ENCODE data around the gene KRT84. TPM values are rescaled to one million over a fixed set of nuclear protein-coding genes. Genes with fewer than 3 reads are reported as not detected.

KRT84 gene
- total RNA-seq, 1 donor from 2014 or later, result not detected

DNA sequence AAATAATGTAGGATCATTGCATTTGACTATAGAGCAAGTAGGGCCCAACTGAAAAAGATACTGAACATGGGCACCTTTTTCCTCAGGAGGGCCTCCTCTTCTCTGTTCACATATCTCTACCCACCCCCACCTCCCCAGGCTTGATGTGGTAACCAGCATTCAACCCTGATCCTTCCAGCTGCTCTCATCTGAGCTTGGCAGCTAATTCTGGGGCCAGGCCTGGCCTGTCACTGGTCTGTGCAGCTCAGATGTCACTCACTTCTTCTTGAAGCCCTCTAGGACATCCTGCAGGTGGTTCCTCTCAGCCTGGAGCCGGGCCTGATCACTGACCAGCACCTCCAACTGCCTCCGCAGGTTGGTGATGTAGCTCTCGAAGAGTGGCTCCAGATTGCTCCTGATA, 2.1 kb downstream of the KRT84 start:
- no peak for DNase-seq (ENCODE audit: low read depth)

DNA sequence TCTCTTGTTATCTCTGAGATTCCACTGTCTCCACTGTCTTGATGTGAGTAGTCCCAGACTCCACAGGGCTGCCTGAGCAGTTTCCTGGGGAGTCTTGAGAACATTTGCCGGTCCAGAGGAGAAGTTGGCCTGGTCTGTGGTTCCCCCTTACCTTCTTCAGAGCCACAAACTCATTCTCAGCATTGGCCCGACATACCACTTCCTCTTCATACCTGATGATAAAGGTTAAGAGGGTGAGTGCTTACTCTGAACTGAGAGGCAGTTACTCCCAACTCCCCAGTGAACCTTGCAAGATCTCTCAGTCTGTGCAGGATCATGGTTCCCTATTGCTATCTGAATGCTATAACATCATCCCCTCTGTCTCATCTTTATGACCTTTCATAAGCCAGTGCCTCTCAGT, 2.6 kb downstream of the KRT84 start:
- no peak for DNase-seq (ENCODE audit: low read depth)

DNA sequence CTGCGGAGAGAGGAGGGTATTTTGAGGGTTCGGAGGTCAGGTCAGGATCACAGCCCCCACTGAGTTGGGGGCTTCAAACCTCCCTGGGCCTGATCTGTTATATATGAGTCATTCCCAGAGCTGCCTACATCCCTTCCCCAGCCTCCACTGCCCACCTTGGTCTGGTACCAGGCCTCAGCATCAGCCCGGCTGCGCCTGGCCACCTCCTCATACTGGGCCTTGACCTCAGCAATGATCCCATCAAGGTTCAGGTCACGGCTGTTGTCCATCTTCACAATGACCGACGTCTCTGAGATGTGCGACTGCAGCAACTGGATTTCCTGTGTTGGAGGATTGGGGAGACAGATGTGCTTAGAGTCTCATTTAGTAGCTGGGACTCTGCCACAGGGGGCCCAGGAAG, 4.2 kb downstream of the KRT84 start:
- DNase-seq (ENCODE audit: low read depth), result no peak

DNA sequence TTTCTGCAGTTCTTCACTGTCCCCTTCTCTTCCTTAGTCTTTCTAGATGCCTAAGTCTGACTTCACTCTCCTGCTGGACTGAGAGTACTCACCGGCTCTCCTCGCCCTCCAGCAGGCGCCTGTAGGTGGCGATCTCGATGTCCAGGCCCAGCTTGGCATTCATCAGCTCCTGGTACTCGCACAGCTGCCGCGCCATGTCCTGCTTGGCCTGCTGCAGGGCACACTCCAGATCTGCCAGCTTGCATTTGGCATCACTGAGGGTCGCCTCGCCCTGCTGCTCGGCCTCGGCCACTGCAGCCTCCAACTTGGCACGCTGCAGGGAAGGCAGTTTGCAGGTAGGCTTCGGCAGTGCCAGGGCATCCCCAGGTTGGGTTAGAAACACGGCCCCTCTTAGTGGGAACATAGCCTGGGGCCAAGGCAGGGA, 5.2 kb downstream of the KRT84 start:
- DNase-seq (ENCODE audit: low read depth), result peak; percentile 13

DNA sequence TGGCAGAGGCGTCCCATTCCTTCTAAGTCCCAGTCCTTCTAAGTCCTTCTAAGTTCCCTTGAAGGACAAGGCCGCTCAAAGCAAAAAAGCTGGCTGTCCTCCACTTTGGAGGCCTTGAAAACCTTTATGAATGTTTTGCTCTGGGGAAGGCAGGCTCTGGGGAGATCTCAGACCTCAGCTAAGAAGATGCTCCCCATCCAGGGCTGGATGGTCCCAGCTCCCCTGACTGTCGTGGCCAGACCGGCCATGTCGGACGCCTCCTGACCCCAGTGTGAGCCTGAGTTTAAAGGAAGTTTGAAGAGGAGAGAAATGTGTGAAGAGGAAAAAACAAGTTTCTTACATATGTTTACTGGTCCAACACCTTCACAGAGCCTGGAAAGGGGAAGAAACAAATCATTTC, 5.9 kb downstream of the KRT84 start:
- DNase-seq (ENCODE audit: low read depth), result no peak

DNA sequence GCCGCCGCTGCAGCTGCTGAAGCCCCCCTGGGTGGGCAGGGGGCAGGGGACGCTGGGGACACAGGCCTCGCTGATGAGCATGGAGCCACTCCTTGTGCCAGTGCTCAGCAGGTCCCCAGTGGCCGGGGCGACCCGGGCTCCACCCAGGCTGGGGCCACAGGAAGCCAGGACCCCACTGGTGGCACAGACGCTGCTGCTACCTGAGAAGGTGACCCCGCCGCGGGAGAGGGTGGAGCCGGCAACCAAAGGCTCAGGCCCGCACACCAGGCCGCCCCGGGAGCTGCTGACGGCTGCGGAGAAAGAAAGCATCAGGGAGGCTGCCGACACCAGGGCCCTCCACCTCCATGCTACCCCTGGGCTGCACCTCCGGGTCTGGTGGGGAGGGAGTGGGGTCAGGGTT, 7.4 kb downstream of the KRT84 start:
- no peak for DNase-seq (ENCODE audit: low read depth)

DNA sequence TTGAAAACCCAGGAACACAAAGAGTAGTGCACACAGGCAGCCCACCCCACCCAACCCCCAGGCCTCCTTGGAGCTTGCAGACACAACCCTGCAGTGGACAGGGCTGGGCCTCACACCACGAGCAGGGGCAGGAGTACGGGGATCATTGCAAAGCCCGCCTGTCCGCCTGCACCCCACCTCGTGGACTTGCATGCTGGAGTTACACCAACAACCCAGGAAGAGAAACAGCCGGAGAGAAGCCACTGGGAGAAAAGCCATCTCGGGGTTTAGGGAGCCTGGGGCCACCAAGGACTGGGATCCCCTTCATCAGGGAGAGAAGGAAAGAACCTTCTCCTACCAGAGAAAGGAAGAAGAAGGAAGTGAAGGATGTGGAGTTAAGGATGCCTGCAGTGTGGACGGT, 8.2 kb downstream of the KRT84 start:
- no peak for DNase-seq (ENCODE audit: low read depth)

DNA sequence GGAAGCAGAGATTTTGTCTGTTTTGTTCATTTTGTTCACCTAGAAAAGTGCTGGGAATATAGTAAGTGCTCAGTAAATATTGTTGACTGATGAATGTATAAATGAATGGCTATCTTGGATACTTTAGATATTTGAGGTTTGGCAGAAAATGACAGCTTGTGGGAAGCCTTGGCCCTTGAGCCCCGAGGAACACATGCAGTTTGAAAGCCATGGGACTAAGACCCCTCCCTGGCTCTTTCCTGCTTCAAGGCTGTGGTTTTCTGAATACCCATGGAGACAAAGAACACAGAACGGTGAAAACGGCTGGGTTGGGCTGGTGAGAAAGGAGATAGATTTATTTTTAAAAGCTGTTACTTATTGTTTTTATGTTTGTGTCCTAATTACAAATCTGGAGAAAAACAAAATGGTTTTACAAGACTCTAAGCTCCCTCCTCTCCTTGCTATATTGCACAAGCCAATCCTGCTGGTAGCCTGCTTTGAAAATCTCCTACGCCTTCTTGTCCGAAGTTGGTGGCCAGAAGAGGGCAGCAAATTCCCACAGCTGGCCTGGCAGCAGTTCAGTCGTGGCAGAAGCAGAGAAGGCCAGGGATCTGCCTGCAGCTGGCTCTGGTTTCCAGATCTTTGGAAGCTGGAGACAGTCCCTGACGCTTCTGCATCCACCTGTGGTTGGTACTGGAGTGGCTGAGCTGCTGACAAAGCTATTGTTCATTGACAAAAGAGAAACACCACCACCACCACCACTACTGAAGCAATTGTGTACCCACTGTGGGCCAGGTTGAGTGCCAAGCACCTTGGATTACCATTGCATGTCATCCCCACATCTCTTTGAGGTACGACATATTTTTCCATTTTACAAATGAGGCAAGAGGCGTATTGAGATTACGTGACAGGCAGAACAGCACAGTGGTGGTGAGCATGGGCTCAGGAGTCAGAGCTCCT, 13.0 kb downstream of the KRT84 start:
- DNase-seq (ENCODE audit: low read depth), result peak; percentile 86

DNA sequence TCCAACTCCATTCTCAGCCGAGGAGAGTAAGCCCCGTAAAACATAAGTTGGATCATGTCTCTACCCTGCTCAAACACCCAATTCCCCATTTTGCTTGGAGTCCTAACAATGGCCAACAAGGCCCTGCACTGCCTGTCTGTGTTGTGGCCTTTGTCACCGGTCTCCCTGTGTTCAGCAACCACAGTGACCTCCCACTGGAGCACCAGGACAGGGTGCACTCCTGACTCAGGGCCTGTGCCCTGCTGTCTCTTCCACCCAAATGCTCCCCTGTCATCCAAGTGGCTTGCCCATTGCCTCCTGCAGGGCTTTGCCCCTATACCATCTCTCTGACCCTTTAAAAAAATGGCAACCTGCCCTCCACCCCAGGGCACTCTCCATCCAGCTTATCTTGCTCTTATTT, 13.7 kb downstream of the KRT84 start:
- no peak for DNase-seq (ENCODE audit: low read depth)

DNA sequence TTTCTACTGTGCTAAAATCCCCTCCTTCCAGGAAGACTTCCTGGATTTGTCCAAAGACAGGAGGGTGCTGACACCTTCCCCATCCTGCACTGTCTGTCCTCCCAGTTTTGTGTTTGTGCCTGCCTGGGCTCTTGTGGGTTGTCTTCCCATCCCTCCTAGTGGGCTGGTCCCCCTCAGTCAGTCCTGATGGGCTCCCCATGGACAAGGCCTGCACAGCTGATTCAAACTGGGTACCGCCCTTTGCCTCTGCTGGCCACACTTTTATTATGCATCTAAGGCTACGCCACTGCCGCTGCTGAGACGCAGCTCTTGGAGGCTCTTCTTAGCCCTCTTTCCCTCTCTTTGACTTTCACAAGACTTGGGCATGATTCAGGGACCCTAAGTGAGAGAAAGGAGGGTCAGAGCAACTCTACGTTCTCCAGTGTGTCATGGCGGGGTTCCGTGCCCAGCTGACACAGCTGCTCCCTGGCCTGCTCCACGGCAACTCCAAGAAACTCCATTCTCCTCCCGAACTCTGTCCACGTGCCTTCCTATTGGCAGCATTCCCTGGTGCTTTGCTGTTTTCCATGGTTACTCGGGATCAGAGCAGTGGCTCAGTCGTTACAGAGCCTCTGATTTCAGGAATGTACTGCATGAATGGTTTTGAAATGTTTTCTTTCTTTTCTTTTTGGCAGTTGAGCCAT, 14.4 kb downstream of the KRT84 start:
- peak; percentile 82 for DNase-seq (ENCODE audit: low read depth)

DNA sequence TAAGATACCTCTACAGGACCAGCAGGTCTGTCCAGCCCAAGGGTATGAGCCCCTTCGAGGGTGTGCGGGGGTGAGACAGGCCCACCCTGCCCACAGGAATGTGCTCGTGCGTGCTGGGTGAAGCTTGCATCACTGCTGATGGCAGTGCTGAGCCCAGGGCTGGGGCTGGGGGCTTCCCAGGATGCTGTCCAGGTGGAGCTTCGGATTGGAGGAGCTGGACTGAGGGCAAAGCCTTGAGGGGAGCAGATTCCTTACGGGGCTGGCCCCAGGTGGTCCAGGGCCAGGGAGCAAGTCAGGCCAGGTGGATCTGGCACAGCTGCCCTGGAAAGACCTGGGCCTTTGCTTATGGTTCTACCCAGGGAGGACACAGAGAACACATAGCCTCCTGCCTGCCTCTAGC, 15.6 kb downstream of the KRT84 start:
- DNase-seq (ENCODE audit: low read depth), result no peak

DNA sequence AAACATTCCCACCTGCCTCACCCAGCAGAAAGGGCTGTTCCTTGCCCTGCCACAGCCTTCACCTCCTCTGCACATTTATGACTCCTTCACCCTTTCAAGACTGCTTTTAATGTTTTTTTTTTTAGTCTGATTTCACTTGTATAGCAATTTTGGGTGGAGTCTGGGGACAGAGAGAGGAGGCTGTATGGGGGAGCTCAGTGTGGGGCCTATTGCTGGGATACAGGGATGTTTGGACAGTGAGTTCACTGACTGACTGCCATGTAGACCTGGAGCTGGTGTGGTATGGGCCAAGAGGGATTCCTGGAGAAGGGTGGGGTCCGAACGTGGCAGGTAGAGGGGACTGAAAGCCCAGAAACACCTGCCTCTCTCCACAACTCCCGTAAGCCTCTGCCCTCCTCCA, 16.2 kb downstream of the KRT84 start:
- no peak for DNase-seq (ENCODE audit: low read depth)

DNA sequence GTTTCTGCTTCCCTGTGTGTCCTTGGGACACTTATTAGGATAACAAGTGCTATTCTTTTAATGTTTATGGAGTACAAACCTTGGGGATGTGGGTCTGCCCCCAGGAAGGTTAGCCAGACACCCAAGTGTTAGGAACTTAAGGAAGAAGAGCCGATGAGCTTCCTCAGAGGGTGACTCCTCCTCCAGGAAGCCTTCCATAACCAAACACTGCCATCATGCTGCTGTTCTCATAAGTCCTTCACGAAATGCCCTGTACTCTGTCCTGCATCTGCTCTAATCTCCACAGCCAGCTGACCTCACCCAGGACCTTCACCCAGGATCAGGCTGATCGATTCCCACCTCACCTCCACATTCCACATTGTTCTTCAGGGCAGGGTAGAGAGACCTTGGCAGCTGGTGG, 16.9 kb downstream of the KRT84 start:
- DNase-seq (ENCODE audit: low read depth), result no peak

DNA sequence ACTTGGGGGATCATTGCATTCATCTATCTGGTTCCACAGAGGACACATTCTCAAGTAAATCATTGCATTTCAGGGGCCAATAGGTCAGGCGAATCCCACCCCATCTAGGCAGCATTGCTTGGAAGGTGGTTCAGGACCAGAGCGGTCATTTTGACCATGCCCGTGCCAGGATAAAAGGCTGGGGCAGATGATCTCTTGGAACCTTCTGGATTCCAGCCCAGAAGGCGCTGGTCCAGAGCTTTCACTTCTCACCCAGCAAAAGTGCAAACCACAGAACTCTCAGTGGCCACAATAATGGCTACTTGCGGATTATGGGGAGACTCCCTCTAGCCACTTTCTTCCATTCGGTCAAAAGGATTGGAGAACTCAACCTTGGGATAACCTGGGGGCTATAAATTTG, 17.6 kb downstream of the KRT84 start:
- DNase-seq (ENCODE audit: low read depth), result peak; percentile 58

DNA sequence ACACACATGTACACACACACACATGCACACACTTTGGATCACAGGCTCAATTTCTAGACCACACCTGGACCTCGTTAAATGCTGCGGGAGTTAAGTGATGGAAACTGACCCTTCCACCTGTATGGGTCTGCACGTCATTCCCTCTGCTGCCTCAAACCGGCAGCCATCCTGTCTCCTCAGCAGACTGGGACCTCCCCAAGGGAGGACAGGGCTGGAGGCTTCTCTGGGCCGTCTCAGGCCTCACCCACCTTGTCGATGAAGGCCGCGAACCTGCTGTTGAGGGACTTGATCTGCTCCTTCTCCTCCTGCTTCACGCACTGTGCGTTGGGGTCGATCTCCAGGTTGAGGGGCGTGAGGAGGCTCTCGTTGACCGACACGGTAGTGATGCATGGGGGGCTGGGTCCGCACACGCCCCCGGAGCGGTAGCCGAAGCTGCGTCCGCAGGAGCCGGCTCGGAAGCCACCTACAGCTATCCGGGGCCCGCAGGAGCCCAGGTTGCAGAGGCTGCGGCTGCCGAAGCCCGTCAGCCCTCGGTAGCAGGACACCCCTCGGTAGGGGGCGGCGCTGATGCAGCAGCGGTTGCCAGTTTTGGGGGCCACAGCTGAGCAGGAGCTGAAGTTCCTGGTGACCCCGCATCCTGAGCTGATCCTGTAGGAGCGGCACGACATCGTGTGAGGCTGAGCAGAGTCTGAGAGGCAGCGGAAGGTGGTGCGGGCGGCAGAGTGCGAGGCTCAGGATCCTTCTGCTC, 18.5 kb downstream of the KRT84 start, which contains the start of gene KRT85:
Gene KRT85, minus strand, starts transcription at position 744 of the 748 bp plus-strand sequence. Its CDS starts 76 bp downstream, at position 668.
- DNase-seq (ENCODE audit: low read depth), result no peak

DNA sequence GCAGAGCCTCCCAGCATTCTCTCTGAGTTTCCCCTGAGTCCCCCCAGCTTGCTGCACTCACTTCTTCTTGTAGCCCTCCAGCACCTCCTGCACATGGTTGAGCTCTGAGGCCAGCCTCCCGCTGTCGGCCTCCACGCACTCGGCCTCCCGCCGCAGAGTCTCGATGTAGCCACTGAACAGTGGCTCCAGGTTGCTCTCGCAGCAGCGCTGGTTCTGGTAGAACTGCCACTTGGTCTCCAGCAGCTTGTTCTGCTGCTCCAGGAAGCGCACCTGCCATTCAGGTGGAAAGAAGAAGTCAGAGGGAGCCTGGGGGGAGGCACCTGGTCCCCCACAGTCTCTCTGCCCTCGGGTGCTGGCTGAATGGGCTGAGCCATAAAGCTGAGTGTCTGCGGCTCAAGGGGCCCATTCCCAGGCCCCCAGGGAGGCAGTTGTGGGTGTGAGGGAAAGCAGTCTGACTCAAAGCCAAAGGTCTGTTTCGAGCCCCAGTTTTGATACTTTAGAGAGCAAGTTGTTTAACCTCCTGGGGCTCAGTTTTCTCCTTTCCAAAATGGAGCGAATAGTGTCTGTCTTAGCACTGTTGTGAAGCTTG, 20.5 kb downstream of the KRT84 start:
- DNase-seq (ENCODE audit: low read depth), result no peak

DNA sequence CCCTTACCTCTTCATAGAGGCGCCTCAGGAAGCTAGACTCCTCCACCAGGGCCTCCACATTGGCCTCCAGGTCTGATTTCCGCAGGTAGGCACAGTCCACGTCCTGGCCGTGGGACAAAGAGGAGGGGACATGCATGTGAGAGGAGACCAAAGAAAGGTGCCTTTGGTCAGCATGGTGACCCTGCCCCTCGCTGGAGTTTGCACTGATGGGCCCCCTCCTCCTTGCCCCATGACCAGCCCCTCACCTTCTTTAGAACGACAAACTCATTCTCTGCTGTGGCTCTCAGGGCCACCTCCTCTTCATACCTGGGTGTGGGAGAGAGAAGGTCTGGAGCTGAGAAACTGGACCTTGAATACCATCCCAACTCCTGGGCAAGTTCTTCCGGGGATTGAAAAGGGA, 21.4 kb downstream of the KRT84 start:
- no peak for DNase-seq (ENCODE audit: low read depth)

DNA sequence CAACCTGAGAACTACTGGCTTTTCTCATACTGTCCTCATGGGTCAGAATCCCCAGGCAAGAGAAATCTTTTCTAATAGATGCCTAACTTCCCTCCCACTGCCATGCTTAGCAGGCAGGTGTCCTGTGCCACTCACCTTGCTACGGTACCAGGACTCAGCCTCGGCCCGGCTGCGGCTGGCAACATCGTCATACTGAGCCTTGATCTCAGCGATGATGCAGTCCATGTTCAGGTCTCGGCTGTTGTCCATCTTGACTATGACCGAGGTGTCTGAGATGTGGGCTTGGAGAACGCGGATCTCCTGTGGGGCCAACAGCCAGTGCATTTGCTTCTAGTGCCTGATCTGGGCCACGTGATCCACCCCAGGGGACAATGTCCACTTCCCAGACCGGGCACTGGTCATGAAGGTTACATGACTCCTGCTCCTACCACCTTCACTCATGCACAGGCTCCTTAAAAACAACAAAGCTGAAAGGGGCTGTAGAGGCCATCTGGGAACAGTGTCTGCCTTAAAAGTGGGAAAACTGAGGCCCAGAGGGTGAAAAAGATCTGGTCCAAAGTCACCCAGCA, 22.3 kb downstream of the KRT84 start:
- no peak for DNase-seq (ENCODE audit: low read depth)

DNA sequence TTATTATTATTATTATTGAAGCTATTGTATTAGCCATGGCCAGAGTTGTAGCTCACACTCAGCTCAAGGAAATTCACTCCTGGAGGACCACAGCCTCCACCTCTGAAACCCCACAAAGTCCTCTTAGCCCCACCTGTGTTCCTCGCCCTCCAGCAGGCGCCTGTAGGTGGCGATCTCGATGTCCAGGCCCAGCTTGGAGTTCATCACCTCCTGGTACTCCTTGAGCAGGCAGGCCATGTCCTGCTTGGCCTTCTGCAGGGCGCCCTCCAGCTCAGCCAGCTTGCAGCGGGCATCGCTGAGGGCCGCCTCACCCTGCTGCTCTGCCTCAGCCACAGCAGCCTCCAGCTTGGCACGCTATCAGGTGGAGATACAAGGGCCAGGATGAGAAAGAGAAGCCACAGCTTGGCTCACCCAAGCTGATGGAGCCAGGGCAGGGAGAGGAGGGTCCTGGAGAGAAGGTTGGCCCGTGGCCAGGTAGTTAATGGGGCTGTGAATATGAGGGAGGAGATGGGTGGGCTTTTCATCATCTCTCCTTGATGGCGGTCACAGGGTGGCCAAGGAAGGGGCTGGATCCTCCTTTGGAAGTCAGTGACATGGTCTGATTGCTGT, 23.2 kb downstream of the KRT84 start:
- no peak for DNase-seq (ENCODE audit: low read depth)

DNA sequence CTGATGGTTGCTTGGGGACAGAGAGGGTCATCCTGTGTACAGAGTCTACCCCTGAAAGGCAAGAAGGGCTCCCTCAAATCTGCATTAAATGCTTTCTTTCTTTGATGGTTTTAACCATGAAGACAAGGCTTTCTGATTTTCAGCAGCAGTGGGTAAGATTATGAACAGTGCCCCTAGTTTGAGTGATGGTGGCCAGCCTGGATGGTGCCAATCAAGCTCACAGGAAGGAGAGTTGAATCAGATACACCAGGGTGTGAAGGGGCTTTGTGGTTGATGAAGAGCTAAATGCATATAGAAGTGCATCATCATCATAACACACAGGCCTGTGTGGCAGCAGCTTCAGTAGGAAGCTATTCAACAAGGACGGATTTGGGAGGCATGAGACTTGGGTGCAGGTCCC, 23.9 kb downstream of the KRT84 start:
- no peak for DNase-seq (ENCODE audit: low read depth)

DNA sequence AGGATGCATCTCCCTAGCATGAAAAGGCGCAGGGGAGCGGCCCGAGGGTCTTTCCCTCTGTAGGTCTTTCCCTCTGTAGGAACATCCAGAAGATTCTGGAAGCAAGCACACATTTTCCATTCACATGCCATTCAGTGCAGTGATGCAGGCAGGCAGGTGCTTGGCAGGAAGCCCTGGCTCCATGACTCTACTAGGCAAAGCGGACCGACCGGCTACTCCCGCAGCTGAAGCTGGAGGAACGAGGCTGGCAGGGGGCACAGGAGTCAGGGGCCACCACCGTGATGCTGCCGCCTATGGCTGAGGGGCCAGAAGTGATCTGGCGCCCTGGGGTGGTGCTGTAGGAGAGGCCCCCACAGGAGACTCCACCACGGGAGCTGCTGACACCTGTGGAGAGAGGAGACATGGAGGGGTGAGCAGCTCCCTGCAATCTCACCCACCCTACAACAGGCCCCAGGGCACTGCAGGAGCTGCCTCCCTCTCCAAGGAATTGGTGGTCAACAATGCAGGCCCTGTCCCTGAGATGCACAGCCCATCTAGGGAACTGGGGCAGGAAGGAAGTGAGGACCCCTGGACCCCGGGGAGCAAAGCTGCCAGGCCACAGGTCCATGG, 24.7 kb downstream of the KRT84 start:
- DNase-seq (ENCODE audit: low read depth), result no peak

Data from renal cortical epithelial cell (primary cell).